Epithelial cell of proximal tubule (primary cell): ENCODE measurements around the gene SMIM28. TPM values are rescaled to one million over a fixed set of nuclear protein-coding genes. Genes with fewer than 3 reads are reported as not detected.

Experiments
- DNase-seq: peaks from one replicate; pipeline ENCODE4 v3.0.0-alpha.2; 2011; ENCODE audit warnings: low read depth
- H3K4me3 ChIP-seq: 2 replicates; pipeline ENCODE4 v1.5.1; 2011; ENCODE audit warnings: low read depth, mild to moderate bottlenecking, low read length
- total RNA-seq: library from RNA; depleted of rRNA; stranded (reverse); fragments of >200 nt; gene quantifications from 2 replicates; pipeline ENCODE4 v1.2.3, GENCODE V29; 2015
- TF ChIP-seq, protein P1 (sequence below): conservative IDR thresholded peaks from 2 replicates; pipeline ENCODE4 v1.5.1; 2012; ENCODE audit warnings: low read depth, mild to moderate bottlenecking, low read length

SMIM28 gene
- not detected in 2 replicates for total RNA-seq

DNA sequence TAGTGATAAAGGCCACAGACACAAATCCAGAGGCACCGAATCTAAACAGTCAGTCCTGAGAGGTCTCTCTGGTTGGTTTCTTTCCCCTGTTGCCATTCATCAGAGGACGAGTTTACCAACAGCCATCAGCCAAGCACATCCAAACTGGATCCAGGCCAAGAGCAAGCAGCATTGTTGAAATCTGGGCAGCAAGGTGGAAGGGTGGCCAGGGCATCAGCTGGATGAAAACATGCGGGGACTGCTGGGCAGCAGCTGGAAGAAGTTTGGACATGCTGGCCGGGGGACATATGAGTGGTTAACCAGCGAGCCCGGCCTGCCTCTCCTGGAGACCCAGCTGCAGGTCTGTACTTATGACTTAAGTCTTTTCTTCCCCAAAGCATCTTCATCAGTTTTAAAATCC is at the start of gene SMIM28:
TSS of gene SMIM28 (plus strand) at position 62 of the 400 bp plus-strand sequence. CDS start at position 230, 168 bp downstream.
- TF ChIP-seq, protein P1, sequence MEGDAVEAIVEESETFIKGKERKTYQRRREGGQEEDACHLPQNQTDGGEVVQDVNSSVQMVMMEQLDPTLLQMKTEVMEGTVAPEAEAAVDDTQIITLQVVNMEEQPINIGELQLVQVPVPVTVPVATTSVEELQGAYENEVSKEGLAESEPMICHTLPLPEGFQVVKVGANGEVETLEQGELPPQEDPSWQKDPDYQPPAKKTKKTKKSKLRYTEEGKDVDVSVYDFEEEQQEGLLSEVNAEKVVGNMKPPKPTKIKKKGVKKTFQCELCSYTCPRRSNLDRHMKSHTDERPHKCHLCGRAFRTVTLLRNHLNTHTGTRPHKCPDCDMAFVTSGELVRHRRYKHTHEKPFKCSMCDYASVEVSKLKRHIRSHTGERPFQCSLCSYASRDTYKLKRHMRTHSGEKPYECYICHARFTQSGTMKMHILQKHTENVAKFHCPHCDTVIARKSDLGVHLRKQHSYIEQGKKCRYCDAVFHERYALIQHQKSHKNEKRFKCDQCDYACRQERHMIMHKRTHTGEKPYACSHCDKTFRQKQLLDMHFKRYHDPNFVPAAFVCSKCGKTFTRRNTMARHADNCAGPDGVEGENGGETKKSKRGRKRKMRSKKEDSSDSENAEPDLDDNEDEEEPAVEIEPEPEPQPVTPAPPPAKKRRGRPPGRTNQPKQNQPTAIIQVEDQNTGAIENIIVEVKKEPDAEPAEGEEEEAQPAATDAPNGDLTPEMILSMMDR: no peak
- H3K4me3 ChIP-seq: no peak within 1 kb of the TSS
- DNase-seq: no peak

DNA sequence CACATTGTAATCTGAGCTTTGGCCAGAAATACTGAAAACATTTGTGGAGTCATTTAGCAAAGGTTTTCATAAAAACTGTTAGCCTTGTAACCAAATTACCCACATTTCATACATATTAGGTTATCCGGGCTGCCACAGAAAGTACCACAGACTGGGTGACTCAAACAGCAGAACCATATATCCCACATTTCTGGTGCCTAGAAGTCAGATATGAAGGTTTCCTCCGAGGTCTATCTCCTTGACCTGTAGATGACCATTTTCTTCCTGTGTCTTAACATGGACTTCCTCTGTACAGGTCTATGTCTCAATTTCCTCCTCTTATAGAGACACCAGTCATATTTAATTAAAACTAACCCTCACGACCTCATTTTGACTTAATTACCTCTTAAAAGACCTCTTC is 49.5 kb upstream of the SMIM28 start:
- DNase-seq: no peak
- TF ChIP-seq, protein P1: no peak
- no peak overlapping the region for H3K4me3 ChIP-seq

DNA sequence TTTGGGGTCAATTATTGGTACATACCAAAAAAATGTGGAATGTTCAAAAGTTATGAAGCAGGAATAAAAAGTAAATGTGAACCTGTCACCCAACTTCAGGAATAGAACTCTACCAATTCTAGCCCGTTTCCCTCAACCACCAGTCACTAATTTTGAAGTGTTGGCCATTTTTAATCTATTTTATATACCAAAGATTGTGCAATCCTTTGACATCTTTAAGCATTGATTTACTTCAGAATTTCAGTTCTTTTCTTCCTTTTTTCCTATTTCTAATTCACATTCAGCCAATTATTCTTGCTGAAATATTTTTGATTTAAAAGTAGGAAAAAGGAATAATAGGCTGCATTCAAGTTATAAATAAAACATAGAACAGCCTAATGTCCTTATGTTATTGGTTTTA is 46.9 kb upstream of the SMIM28 start:
- no peak for DNase-seq
- H3K4me3 ChIP-seq: no peak overlapping the region
- TF ChIP-seq, protein P1: no peak

DNA sequence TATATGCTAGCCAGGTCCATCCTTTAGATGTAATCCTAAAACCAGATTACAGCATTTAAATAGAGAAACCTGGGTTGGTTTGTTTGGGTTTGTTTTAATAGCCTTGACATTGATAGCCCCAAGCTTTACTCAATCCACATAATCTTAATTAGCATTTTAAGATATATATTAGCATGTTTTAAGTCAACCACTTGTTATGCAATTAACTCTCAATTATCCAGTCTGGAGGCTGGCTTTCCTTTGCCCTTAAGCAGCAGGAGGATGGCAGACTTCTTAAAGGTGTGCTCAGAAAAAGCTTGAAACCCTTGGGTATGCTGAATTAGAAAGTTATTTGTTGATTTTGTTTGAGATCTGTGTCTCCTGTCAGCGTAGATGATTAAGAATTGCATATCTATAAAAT is 46.3 kb upstream of the SMIM28 start:
- no peak overlapping the region for H3K4me3 ChIP-seq
- TF ChIP-seq, protein P1: no peak
- no peak for DNase-seq

DNA sequence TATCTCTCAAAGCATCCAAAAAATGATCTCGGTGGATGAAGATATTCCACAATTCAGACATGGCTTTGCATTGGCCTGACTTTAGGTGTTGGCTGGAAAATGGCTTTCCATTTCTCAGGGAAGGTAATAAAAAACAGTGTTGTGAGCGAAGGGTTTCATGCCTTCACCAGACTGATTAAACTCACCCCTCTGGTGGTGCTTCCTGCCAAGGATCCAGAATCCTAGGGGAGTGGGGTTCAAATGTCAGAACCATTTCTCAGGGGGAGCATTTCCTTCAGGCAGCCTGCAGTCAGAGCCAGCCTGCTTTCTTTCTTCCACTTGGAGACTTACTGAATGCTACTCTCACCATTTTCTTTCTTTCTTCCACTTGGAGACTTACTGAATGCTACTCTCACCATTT is 45.7 kb upstream of the SMIM28 start:
- no peak for DNase-seq
- TF ChIP-seq, protein P1: no peak
- no peak overlapping the region for H3K4me3 ChIP-seq

DNA sequence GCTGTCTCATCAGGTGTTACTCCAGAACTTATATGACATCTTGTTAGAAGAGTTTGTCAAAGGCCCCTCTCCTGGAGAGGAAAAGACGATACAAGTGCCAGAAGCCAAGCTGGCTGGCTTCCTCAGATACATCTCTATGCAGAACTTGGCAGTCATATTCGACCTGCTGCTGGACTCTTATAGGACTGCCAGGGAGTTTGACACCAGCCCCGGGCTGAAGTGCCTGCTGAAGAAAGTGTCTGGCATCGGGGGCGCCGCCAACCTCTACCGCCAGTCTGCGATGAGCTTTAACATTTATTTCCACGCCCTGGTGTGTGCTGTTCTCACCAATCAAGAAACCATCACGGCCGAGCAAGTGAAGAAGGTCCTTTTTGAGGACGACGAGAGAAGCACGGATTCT is 43.7 kb upstream of the SMIM28 start:
- TF ChIP-seq, protein P1: no peak
- H3K4me3 ChIP-seq: no peak overlapping the region
- DNase-seq: no peak

DNA sequence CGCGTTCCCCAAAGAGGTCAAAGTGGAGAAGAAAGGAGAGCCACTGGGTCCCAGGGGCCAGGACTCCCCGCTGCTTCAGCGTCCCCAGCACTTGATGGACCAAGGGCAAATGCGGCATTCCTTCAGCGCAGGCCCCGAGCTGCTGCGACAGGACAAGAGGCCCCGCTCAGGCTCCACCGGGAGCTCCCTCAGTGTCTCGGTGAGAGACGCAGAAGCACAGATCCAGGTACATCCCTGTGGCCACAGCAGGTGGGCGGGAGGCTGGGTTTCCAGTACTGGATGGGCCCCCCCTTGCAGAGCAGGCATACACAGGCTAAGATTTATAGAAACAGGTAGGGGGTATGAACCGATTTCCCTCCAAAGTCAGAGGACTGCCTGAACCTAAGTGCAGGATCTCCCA is 42.7 kb upstream of the SMIM28 start:
- TF ChIP-seq, protein P1: no peak
- H3K4me3 ChIP-seq: no peak overlapping the region
- DNase-seq: no peak
